A673 (cell line): ENCODE measurements around the gene SHANK1. TPM values are rescaled to one million over a fixed set of nuclear protein-coding genes. Genes with fewer than 3 reads are reported as not detected.
"Not testable (repeated sequence)": the region's sequence is repeated elsewhere in the genome, so short reads cannot be mapped to it uniquely, and the experiment has no call there.

Source experiments
- BruUV-seq: library from RNA; stranded (reverse); fragments of 400-500 nt; replicated peaks from 2 replicates; lab custom pipeline; 2021; lab: Mats Ljungman, UMichigan
- CTCF ChIA-PET: fragments of 300-600 bp; sonication (Branson Sonifier 250); formaldehyde crosslinking; loops from one replicate; lab custom pipeline; 2022; ENCODE audit warnings: antibody characterized with exemption; lab: Charles Lee
- POLR2A ChIA-PET: fragments of 300-600 bp; sonication (Branson Sonifier 250); formaldehyde crosslinking; loops from one replicate; lab custom pipeline; 2022; ENCODE audit warnings: antibody characterized with exemption; ENCODE audit not compliant: low non-redundant PET; lab: Charles Lee
- DNase-seq: peaks from one replicate; pipeline ENCODE4 v3.0.0-alpha.2; 2015; ENCODE audit warnings: low spot score
- H3K27ac ChIP-seq: fragments of 200-600 bp; sonication (generic); 2 replicates; pipeline ENCODE4 v1.5.1; 2016; ENCODE audit warnings: mixed run types, low read depth, mild to moderate bottlenecking, mixed read lengths, antibody characterized with exemption, low read length; ENCODE audit not compliant: poor library complexity, severe bottlenecking
- H3K27me3 ChIP-seq: fragments of 200-600 bp; sonication (generic); replicated peaks from 2 replicates; pipeline ENCODE4 v1.6.1; 2017; ENCODE audit warnings: mixed run types, low read depth, mild to moderate bottlenecking, mixed read lengths, antibody characterized with exemption, low read length; ENCODE audit not compliant: insufficient read depth, poor library complexity
- H3K36me3 ChIP-seq: fragments of 200-600 bp; sonication (generic); 2 replicates; pipeline ENCODE4 v1.6.1; 2016; ENCODE audit warnings: mixed run types, mild to moderate bottlenecking, mixed read lengths, antibody characterized with exemption, low read length; ENCODE audit not compliant: insufficient read depth, poor library complexity, severe bottlenecking
- H3K4me1 ChIP-seq: fragments of 200-600 bp; sonication (generic); 2 replicates; pipeline ENCODE4 v1.6.1; 2017; ENCODE audit warnings: mixed run types, mild to moderate bottlenecking, mixed read lengths, antibody characterized with exemption, low read length; ENCODE audit not compliant: insufficient read depth, poor library complexity, severe bottlenecking
- H3K4me3 ChIP-seq: fragments of 200-600 bp; sonication (generic); 2 replicates; pipeline ENCODE4 v1.5.1; 2016; ENCODE audit warnings: low read depth, mixed run types, mild to moderate bottlenecking, mixed read lengths, low read length; ENCODE audit not compliant: poor library complexity, severe bottlenecking
- H3K9me3 ChIP-seq: fragments of 200-600 bp; sonication (generic); 2 replicates; pipeline ENCODE4 v1.6.1; 2016; ENCODE audit warnings: mixed run types, low read depth, mild to moderate bottlenecking, mixed read lengths, antibody characterized with exemption, low read length; ENCODE audit not compliant: poor library complexity, severe bottlenecking
- CTCF ChIP-seq: fragments of 300-800, 200-600 bp; sonication (generic); conservative IDR thresholded peaks from 2 replicates; pipeline ENCODE4 v1.5.1; 2017; ENCODE audit warnings: low read depth, mild to moderate bottlenecking, antibody characterized with exemption, low read length, moderate library complexity, mixed read lengths
- EZH2 ChIP-seq: fragments of 200-600 bp; sonication (generic); IDR thresholded peaks from 2 replicates; pipeline ENCODE4 v1.6.1; 2017; ENCODE audit warnings: borderline replicate concordance, low read depth, mild to moderate bottlenecking, mixed read lengths, antibody characterized with exemption, low read length; ENCODE audit not compliant: poor library complexity, severe bottlenecking
- intact Hi-C: fragments of 100-400 bp; cut with micrococcal nuclease; formaldehyde crosslinking; loops from one replicate; pipeline ENCODE4 v1.10.0; 2022; ENCODE audit not compliant: unreplicated experiment
- total RNA-seq: library from RNA; stranded (reverse); gene quantifications from 2 replicates; pipeline ENCODE4 v1.2.3, GENCODE V29; 2021

The SHANK1 gene
- total RNA-seq, 1 experiment from 2014 or later: 69.7 TPM

- H3K27me3 ChIP-seq: no peaks in the 10 kb centered on the region
- BruUV-seq: no TSS peak
- ChIA-PET POLR2A (interaction anchor here (0.6 kb wide), 1 partner anchor 28 kb away, joined by 6 read pairs; no protein-coding TSS in a partner anchor), CTCF (no interaction called here)
- intact Hi-C loops: no loop called here
- no peak overlapping the region for H3K27ac ChIP-seq
- H3K4me1 ChIP-seq: no peaks in the 10 kb centered on the region
- no peak for DNase-seq
- no peak overlapping the region for H3K4me3 ChIP-seq
- H3K9me3 ChIP-seq: no peaks in the 10 kb centered on the region
- H3K36me3 ChIP-seq: no peaks in the 10 kb centered on the region
- TF ChIP-seq CTCF: no peak
- TF ChIP-seq EZH2: no peak
Observed at GRCh38 chr19:50626011-50626410, 93.6 kb downstream of the SHANK1 start.

- Histone ChIP-seq H3K4me3 (no peak overlapping the region), H3K27me3 (no peaks in the 10 kb centered on the region), H3K36me3 (no peaks in the 10 kb centered on the region), H3K27ac (no peak overlapping the region), H3K4me1 (no peaks in the 10 kb centered on the region), H3K9me3 (no peaks in the 10 kb centered on the region)
- intact Hi-C loops: no loop called here
- TF ChIP-seq CTCF (no peak), EZH2 (no peak)
- DNase-seq: no peak
- POLR2A ChIA-PET: no interaction called here
- no TSS peak for BruUV-seq
- CTCF ChIA-PET: interaction anchor here (0.6 kb wide), 1 partner anchor 321 kb away, joined by 7 read pairs; no protein-coding TSS in a partner anchor
Observed at GRCh38 chr19:50624949-50625600, 94.5 kb downstream of the SHANK1 start.

GRCh38 chr19:50620394-50620906 lies 99.2 kb downstream of the SHANK1 start:
- intact Hi-C loops, BruUV-seq, CTCF ChIA-PET, H3K4me1 ChIP-seq, H3K27ac ChIP-seq, H3K9me3 ChIP-seq, POLR2A ChIA-PET, H3K27me3 ChIP-seq, H3K4me3 ChIP-seq, H3K36me3 ChIP-seq, DNase-seq: not testable (repeated sequence)

GRCh38 chr19:50619184-50619583 lies 100.4 kb downstream of the SHANK1 start:
- DNase-seq, H3K36me3 ChIP-seq, BruUV-seq, H3K9me3 ChIP-seq, H3K27ac ChIP-seq, H3K27me3 ChIP-seq, H3K4me3 ChIP-seq, CTCF ChIA-PET, intact Hi-C loops, H3K4me1 ChIP-seq, POLR2A ChIA-PET: not testable (repeated sequence)

GRCh38 chr19:50618379-50618778 lies 101.2 kb downstream of the SHANK1 start:
- H3K36me3 ChIP-seq, POLR2A ChIA-PET, H3K9me3 ChIP-seq, H3K4me3 ChIP-seq, BruUV-seq, CTCF ChIA-PET, H3K27ac ChIP-seq, H3K27me3 ChIP-seq, intact Hi-C loops, DNase-seq, H3K4me1 ChIP-seq: not testable (repeated sequence)
